Suppressor macrophage (primary cell): Measurements from ENCODE around the gene PARD3.

Experiments
- DNase-seq, 4 experiments: peaks; one replicate each; pipeline ENCODE4 v3.0.0-alpha.2; 2020 to 2022

PARD3 gene

GRCh38 chr10:34198953-34199352 lies 616.1 kb downstream of the PARD3 start:
- no peak for DNase-seq

GRCh38 chr10:34196058-34196433 lies 619.0 kb downstream of the PARD3 start:
- no peak for DNase-seq

- no peak for DNase-seq
Measured at GRCh38 chr10:34195364-34196057, 619.6 kb downstream of the PARD3 start.

GRCh38 chr10:34193931-34194626 lies 621.0 kb downstream of the PARD3 start:
- DNase-seq: no peak

- DNase-seq: no peak
Measured at GRCh38 chr10:34192646-34193045, 622.5 kb downstream of the PARD3 start.

GRCh38 chr10:34191406-34191805 lies 623.7 kb downstream of the PARD3 start:
- DNase-seq: no peak

- DNase-seq: no peak
Measured at GRCh38 chr10:34190580-34190979, 624.5 kb downstream of the PARD3 start.

GRCh38 chr10:34189830-34190229 lies 625.3 kb downstream of the PARD3 start:
- DNase-seq: no peak

GRCh38 chr10:34188221-34188620 lies 626.9 kb downstream of the PARD3 start:
- no peak for DNase-seq

GRCh38 chr10:34187201-34187600 lies 627.9 kb downstream of the PARD3 start:
- DNase-seq: no peak

GRCh38 chr10:34186745-34187144 lies 628.4 kb downstream of the PARD3 start:
- no peak for DNase-seq

- DNase-seq: peak; percentile 41 to 57 (median 47)
Measured at GRCh38 chr10:34185998-34186397, 629.1 kb downstream of the PARD3 start.

GRCh38 chr10:34184939-34185386 lies 630.1 kb downstream of the PARD3 start:
- no peak for DNase-seq

GRCh38 chr10:34184397-34184796 lies 630.7 kb downstream of the PARD3 start:
- no peak for DNase-seq

GRCh38 chr10:34183016-34183796 lies 631.9 kb downstream of the PARD3 start:
- no peak for DNase-seq

GRCh38 chr10:34181553-34182300 lies 633.4 kb downstream of the PARD3 start:
- no peak for DNase-seq

- DNase-seq: no peak
Measured at GRCh38 chr10:34180749-34181148, 634.3 kb downstream of the PARD3 start.

- no peak for DNase-seq
Measured at GRCh38 chr10:34179280-34179679, 635.8 kb downstream of the PARD3 start.

GRCh38 chr10:34178756-34179155 lies 636.3 kb downstream of the PARD3 start:
- no peak for DNase-seq

- no peak for DNase-seq
Measured at GRCh38 chr10:34178196-34178595, 636.9 kb downstream of the PARD3 start.

GRCh38 chr10:34177445-34177844 lies 637.7 kb downstream of the PARD3 start:
- no peak for DNase-seq

GRCh38 chr10:34176351-34176750 lies 638.7 kb downstream of the PARD3 start:
- DNase-seq: no peak

- no peak for DNase-seq
Measured at GRCh38 chr10:34175121-34175520, 640.0 kb downstream of the PARD3 start.
